ENCODE measurements around the gene PRG3. TPM values are rescaled to one million over a fixed set of nuclear protein-coding genes. Genes with fewer than 3 reads are reported as not detected.
"Not testable (repeated sequence)": the region's sequence is repeated elsewhere in the genome, so short reads cannot be mapped to it uniquely, and the experiment has no call there.

The PRG3 gene
- total RNA-seq, 1 experiment from 2014 or later = not detected

- intact Hi-C loops (cut with micrococcal nuclease; ENCODE audit: unreplicated experiment) = no loop called here
- Histone ChIP-seq H3K27me3 (ENCODE audit: control insufficient read depth, insufficient read depth, low read length) (peaks cover 12% of the 10 kb centered on the region), H3K36me3 (ENCODE audit: control insufficient read depth, insufficient read depth, low read length) (no peaks in the 10 kb centered on the region), H3K27ac (ENCODE audit: low read length) (no peak overlapping the region), H3K4me1 (ENCODE audit: control insufficient read depth, insufficient read depth, low read length) (peaks cover 3% of the 10 kb centered on the region; the same call in 1 of the 2 replicates), H3K4me3 (ENCODE audit: low read depth in 2 of 2, low read length in 2 of 2) (no peak overlapping the region), H3K9me3 (ENCODE audit: control insufficient read depth, insufficient read depth, low read depth, low read length) (no peaks in the 10 kb centered on the region)
- in situ Hi-C loops (cut with HindIII; ENCODE audit: low pct_unique_long_range_greater_than_20kb, low sequenced_read_pairs) = no loop called here
- ChIA-PET CTCF (no interaction called here), POLR2A (no interaction called here)
- TF ChIP-seq, protein P1, sequence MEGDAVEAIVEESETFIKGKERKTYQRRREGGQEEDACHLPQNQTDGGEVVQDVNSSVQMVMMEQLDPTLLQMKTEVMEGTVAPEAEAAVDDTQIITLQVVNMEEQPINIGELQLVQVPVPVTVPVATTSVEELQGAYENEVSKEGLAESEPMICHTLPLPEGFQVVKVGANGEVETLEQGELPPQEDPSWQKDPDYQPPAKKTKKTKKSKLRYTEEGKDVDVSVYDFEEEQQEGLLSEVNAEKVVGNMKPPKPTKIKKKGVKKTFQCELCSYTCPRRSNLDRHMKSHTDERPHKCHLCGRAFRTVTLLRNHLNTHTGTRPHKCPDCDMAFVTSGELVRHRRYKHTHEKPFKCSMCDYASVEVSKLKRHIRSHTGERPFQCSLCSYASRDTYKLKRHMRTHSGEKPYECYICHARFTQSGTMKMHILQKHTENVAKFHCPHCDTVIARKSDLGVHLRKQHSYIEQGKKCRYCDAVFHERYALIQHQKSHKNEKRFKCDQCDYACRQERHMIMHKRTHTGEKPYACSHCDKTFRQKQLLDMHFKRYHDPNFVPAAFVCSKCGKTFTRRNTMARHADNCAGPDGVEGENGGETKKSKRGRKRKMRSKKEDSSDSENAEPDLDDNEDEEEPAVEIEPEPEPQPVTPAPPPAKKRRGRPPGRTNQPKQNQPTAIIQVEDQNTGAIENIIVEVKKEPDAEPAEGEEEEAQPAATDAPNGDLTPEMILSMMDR (IDR thresholded peaks at IDR 0.05) = no peak
- no peak for TF ChIP-seq POLR2AphosphoS5 (IDR thresholded peaks at IDR 0.05; ENCODE audit: low read depth, low read length)
- no peak for TF ChIP-seq TCF7L2 (IDR thresholded peaks at IDR 0.05; ENCODE audit: low read depth, low read length)
- TF ChIP-seq SIN3A (IDR thresholded peaks at IDR 0.05; ENCODE audit: borderline replicate concordance, insufficient read depth, low read depth, low read length) = no peak
- TF ChIP-seq, protein P2, sequence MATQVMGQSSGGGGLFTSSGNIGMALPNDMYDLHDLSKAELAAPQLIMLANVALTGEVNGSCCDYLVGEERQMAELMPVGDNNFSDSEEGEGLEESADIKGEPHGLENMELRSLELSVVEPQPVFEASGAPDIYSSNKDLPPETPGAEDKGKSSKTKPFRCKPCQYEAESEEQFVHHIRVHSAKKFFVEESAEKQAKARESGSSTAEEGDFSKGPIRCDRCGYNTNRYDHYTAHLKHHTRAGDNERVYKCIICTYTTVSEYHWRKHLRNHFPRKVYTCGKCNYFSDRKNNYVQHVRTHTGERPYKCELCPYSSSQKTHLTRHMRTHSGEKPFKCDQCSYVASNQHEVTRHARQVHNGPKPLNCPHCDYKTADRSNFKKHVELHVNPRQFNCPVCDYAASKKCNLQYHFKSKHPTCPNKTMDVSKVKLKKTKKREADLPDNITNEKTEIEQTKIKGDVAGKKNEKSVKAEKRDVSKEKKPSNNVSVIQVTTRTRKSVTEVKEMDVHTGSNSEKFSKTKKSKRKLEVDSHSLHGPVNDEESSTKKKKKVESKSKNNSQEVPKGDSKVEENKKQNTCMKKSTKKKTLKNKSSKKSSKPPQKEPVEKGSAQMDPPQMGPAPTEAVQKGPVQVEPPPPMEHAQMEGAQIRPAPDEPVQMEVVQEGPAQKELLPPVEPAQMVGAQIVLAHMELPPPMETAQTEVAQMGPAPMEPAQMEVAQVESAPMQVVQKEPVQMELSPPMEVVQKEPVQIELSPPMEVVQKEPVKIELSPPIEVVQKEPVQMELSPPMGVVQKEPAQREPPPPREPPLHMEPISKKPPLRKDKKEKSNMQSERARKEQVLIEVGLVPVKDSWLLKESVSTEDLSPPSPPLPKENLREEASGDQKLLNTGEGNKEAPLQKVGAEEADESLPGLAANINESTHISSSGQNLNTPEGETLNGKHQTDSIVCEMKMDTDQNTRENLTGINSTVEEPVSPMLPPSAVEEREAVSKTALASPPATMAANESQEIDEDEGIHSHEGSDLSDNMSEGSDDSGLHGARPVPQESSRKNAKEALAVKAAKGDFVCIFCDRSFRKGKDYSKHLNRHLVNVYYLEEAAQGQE (IDR thresholded peaks at IDR 0.05; ENCODE audit: insufficient read depth in 1 of 2, low read depth in 2 of 2, low read length in 1 of 2) = no peak
- ATAC-seq (no peak), DNase-seq (ENCODE audit: low read depth, low spot score) (no peak)
- no TSS peak for BruUV-seq (replicated peaks)
Observed at GRCh38 chr11:57403802-57404147, 22.8 kb upstream of the PRG3 start.

GRCh38 chr11:57403003-57403801 lies 22.3 kb upstream of the PRG3 start:
- H3K9me3 ChIP-seq (ENCODE audit: control insufficient read depth, insufficient read depth, low read depth, low read length); H3K4me3 ChIP-seq (ENCODE audit: low read depth in 2 of 2, low read length in 2 of 2); DNase-seq (ENCODE audit: low read depth, low spot score); BruUV-seq (replicated peaks); in situ Hi-C loops (cut with HindIII; ENCODE audit: low pct_unique_long_range_greater_than_20kb, low sequenced_read_pairs); H3K27ac ChIP-seq (ENCODE audit: low read length); H3K4me1 ChIP-seq (ENCODE audit: control insufficient read depth, insufficient read depth, low read length); intact Hi-C loops (cut with micrococcal nuclease; ENCODE audit: unreplicated experiment); H3K36me3 ChIP-seq (ENCODE audit: control insufficient read depth, insufficient read depth, low read length); ATAC-seq; POLR2A ChIA-PET: not testable (repeated sequence)
- H3K27me3 ChIP-seq (ENCODE audit: control insufficient read depth, insufficient read depth, low read length) = peaks cover 12% of the 10 kb centered on the region
- CTCF ChIA-PET = interaction anchor here (0.6 kb wide), 1 partner anchor 53 kb away, joined by 4 read pairs; no protein-coding TSS in a partner anchor

Measured in Panc1 (cell line).